Endodermal cell (in vitro differentiated cells): ENCODE results near the gene VAV2. TPM values are rescaled to one million over a fixed set of nuclear protein-coding genes. Genes with fewer than 3 reads are reported as not detected.

ENCODE experiments used
- DNase-seq: peaks from one replicate; pipeline ENCODE4 v3.0.0-alpha.2; 2017
- H3K27ac ChIP-seq: 2 replicates; pipeline ENCODE4 v1.5.1; 2013; ENCODE audit warnings: mild to moderate bottlenecking, low read depth, low read length, moderate library complexity
- H3K27me3 ChIP-seq: 2 replicates; pipeline ENCODE4 v1.6.1; 2013; ENCODE audit warnings: mild to moderate bottlenecking, low read length, moderate library complexity; ENCODE audit not compliant: insufficient read depth, control insufficient read depth, poor library complexity, severe bottlenecking
- H3K36me3 ChIP-seq: 2 replicates; pipeline ENCODE4 v1.7.0; 2013; ENCODE audit warnings: mild to moderate bottlenecking, low read length, moderate library complexity; ENCODE audit not compliant: control insufficient read depth, insufficient read depth
- H3K4me1 ChIP-seq: one replicate; pipeline ENCODE4 v1.7.0; 2013; ENCODE audit warnings: low read length; ENCODE audit not compliant: control insufficient read depth, insufficient read depth
- H3K4me3 ChIP-seq: 2 replicates; pipeline ENCODE4 v1.5.1; 2013; ENCODE audit warnings: mild to moderate bottlenecking, low read length, moderate library complexity
- H3K9ac ChIP-seq: 2 replicates; pipeline ENCODE4 v1.6.1; 2013; ENCODE audit warnings: mild to moderate bottlenecking, low read length, moderate library complexity; ENCODE audit not compliant: poor library complexity, severe bottlenecking; ENCODE audit errors: extremely low read depth
- H3K9me3 ChIP-seq: 2 replicates; pipeline ENCODE4 v1.6.1; 2013; ENCODE audit warnings: mild to moderate bottlenecking, low read length, moderate library complexity; ENCODE audit not compliant: control insufficient read depth
- H3K27ac Mint-ChIP-seq: 2 replicates; pipeline ENCODE4 v1.8.0; 2020; ENCODE audit warnings: mixed read lengths
- H3K27me3 Mint-ChIP-seq: 2 replicates; pipeline ENCODE4 v1.8.0; 2021; ENCODE audit warnings: mild to moderate bottlenecking, mixed read lengths; ENCODE audit not compliant: insufficient read depth
- H3K36me3 Mint-ChIP-seq: 2 replicates; pipeline ENCODE4 v1.8.0; 2020; ENCODE audit warnings: low read depth, mixed read lengths
- H3K4me1 Mint-ChIP-seq: 2 replicates; pipeline ENCODE4 v1.8.0; 2020; ENCODE audit warnings: mixed read lengths
- H3K4me3 Mint-ChIP-seq: 2 replicates; pipeline ENCODE4 v1.8.0; 2020; ENCODE audit warnings: mild to moderate bottlenecking, moderate library complexity, mixed read lengths
- H3K9me3 Mint-ChIP-seq: 2 replicates; pipeline ENCODE4 v1.8.0; 2020; ENCODE audit warnings: mild to moderate bottlenecking, mixed read lengths
- CTCF ChIP-seq: fragments of 200-600 bp; sonication (generic); conservative IDR thresholded peaks from 2 replicates; pipeline ENCODE4 v1.5.0; 2021; ENCODE audit warnings: antibody characterized with exemption, mild to moderate bottlenecking
- WGBS, 2 experiments: methylation state at CpG; one replicate each; pipeline versions ENCODE4 v1.1.5 to v1.1.7; 2013; ENCODE audit warnings: missing lambda C conversion rate in 2 of 2, mixed read lengths in 1 of 2; ENCODE audit not compliant: insufficient coverage in 1 of 2, insufficient read length in 1 of 2; 5-methylcytosine and 5-hydroxymethylcytosine counted together
- total RNA-seq, 2 donors: library from RNA; stranded (reverse); fragmentation: NEBNext Ultra II Directional in 1 of 2; extraction: Animal tissue kit (Norgen Biotek cat#: 25700) in 1 of 2; gene quantifications; 2 replicates in 1 of 2; 3 replicates in 1 of 2; pipeline ENCODE4 v1.2.1, GENCODE V29; 2021

The VAV2 gene
- total RNA-seq, 2 donors from 2014 or later = 29.8 to 35.9 TPM

GRCh38 chr9:133887540-133888047 is 104.5 kb downstream of the VAV2 start:
- Histone ChIP-seq H3K36me3 (no peaks in the 10 kb centered on the region), H3K9me3 (no peaks in the 10 kb centered on the region), H3K4me1 (no peaks in the 10 kb centered on the region), H3K4me3 (no peak overlapping the region), H3K9ac (no peak overlapping the region), H3K27me3 (no peaks in the 10 kb centered on the region), H3K27ac (peak overlapping the region; percentile 92)
- H3K4me1 Mint-ChIP-seq = peaks cover 24% of the 10 kb centered on the region
- 81% methylated on average over 17 of the region's 18 CpGs; no CpG with 5 or more reads in 1 of the 2 experiments for WGBS, 2 experiments
- no peak for DNase-seq
- no peak overlapping the region for H3K4me3 Mint-ChIP-seq
- H3K27ac Mint-ChIP-seq = peak overlapping the region; percentile 82
- peaks cover 4% of the 10 kb centered on the region for H3K9me3 Mint-ChIP-seq
- H3K27me3 Mint-ChIP-seq = no peaks in the 10 kb centered on the region
- no peak for TF ChIP-seq CTCF
- H3K36me3 Mint-ChIP-seq = no peaks in the 10 kb centered on the region

GRCh38 chr9:133886563-133887501 is 105.3 kb downstream of the VAV2 start:
- Mint-ChIP-seq H3K27ac (peak overlapping the region; percentile 82), H3K9me3 (peaks cover 4% of the 10 kb centered on the region), H3K4me1 (peaks cover 25% of the 10 kb centered on the region), H3K4me3 (no peak overlapping the region), H3K27me3 (no peaks in the 10 kb centered on the region), H3K36me3 (no peaks in the 10 kb centered on the region)
- 91 to 94% methylated on average over 3 to 14 of the region's 14 CpGs for WGBS, 2 experiments
- Histone ChIP-seq H3K27me3 (no peaks in the 10 kb centered on the region), H3K4me1 (no peaks in the 10 kb centered on the region), H3K4me3 (no peak overlapping the region), H3K27ac (peak overlapping the region; percentile 92), H3K9me3 (no peaks in the 10 kb centered on the region), H3K9ac (no peak overlapping the region), H3K36me3 (no peaks in the 10 kb centered on the region)
- TF ChIP-seq CTCF = no peak
- DNase-seq = no peak

- Mint-ChIP-seq H3K36me3 (no peaks in the 10 kb centered on the region), H3K27me3 (no peaks in the 10 kb centered on the region), H3K4me3 (no peak overlapping the region), H3K9me3 (no peaks in the 10 kb centered on the region), H3K4me1 (peaks cover 25% of the 10 kb centered on the region), H3K27ac (no peak overlapping the region)
- no peaks in the 10 kb centered on the region for H3K27me3 ChIP-seq
- no peak overlapping the region for H3K4me3 ChIP-seq
- no peaks in the 10 kb centered on the region for H3K36me3 ChIP-seq
- DNase-seq = no peak
- WGBS, 2 experiments = 93 to 94% methylated on average over 16 to 19 of the region's 19 CpGs
- no peaks in the 10 kb centered on the region for H3K9me3 ChIP-seq
- no peaks in the 10 kb centered on the region for H3K4me1 ChIP-seq
- no peak for TF ChIP-seq CTCF
- H3K27ac ChIP-seq = peak overlapping the region; percentile 17
- no peak overlapping the region for H3K9ac ChIP-seq
Observed at GRCh38 chr9:133884907-133885744, 107.0 kb downstream of the VAV2 start.
